Dedifferentiated amniotic fluid mesenchymal stem cell (primary cell): ENCODE data around the gene KRT7.

Experiments
- DNase-seq: peaks from one replicate; pipeline ENCODE4 v3.0.0-alpha.2; 2016; ENCODE audit errors: extremely low spot score

KRT7 gene

GRCh38 chr12:52232674-52233461 is at the start of gene KRT7:
Gene KRT7 (plus strand): TSS chr12:52233243. CDS start chr12:52233297, 54 bp downstream.
- no peak for DNase-seq

GRCh38 chr12:52183544-52183910 is 49.5 kb upstream of the KRT7 start:
- DNase-seq = no peak

DNA sequence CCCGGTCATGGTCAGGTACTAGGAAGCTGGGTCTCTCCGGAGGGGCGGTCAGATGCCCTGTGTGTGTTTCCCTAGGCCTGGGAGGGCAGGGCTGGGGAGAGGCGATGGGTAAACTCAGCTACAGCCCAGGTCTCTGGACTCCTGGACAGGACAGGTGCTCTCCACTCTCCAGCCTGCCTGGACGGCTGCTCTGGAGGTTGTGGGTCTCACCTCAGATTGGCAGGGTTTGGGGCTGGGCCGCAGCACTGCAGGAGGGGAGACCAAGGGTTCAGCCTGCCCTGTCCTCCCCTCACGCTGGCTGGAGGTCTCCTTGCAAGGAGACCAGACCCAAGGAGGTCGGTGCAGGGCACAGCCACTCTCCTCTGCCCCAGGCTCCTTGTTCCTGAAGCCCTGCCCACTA is 49.1 kb upstream of the KRT7 start:
- DNase-seq = no peak

GRCh38 chr12:52184813-52185212 is 48.2 kb upstream of the KRT7 start:
- DNase-seq = no peak

- DNase-seq = no peak
These were observed 47.6 kb upstream of the KRT7 start for GRCh38 chr12:52185400-52185967.

- DNase-seq = peak; percentile 63
These were observed 46.8 kb upstream of the KRT7 start for GRCh38 chr12:52186118-52186840.

GRCh38 chr12:52187206-52187605 is 45.8 kb upstream of the KRT7 start:
- DNase-seq = no peak

- no peak for DNase-seq
These were observed 45.4 kb upstream of the KRT7 start for GRCh38 chr12:52187640-52188039.

DNA sequence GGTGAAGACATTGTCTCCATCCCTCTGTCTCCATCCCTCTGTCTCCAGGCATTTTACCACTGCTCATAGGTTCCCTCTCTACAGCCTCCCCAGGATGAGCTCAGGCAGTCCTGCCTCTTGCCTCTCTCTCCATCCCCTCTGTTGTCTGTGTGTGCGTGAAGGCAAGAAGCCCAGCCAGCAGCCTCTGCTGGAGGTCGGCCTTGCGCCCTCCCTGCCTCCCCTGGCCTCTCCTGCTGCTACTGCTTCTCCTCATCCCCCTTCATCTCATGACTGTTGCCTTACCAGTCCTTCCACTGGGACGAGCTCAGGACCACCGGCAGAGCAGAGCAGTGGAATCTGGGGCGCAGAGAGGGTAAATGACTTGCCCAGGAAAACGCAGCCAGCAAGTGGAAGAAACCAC is 44.4 kb upstream of the KRT7 start:
- DNase-seq = no peak

DNA sequence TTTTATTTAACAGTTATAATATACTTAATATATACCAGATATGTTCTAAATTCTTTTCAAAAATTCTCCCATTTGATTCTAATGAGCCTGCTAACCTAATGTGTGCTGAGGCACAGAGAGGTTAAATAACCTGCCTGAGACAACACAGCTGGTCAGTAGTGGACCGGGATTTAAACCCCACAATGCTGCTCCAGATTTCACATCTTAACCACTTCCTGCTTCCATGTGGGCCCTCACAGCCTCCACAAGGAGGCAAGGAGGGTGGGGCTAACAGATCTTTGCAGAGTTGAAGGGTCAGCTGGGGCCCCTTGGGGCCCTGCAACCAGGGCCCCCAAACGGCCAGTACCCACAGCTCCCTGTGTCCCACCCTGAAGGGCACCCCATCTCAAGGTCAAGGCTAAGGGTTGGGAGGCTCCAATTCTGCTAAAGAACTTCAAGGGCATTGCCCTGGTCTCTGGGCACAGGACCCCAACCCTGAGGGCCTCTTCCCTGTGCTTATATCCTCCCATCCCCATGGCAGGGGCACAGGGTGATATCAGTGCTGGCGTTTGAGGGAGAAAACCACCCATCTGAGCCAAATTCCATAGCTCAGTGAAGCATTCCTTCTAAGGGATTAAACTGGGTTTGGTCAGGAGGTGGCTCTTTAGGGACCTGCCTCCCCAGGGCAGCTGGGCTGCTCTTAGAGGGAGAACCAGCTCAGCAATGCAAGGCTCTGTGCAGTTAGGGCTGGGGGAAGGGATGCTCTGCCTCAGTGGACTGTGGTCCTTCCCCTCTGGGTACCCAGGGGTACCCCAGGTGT is 43.5 kb upstream of the KRT7 start:
- peak; percentile 48 for DNase-seq

GRCh38 chr12:52190860-52191729 is 41.9 kb upstream of the KRT7 start:
- no peak for DNase-seq

DNA sequence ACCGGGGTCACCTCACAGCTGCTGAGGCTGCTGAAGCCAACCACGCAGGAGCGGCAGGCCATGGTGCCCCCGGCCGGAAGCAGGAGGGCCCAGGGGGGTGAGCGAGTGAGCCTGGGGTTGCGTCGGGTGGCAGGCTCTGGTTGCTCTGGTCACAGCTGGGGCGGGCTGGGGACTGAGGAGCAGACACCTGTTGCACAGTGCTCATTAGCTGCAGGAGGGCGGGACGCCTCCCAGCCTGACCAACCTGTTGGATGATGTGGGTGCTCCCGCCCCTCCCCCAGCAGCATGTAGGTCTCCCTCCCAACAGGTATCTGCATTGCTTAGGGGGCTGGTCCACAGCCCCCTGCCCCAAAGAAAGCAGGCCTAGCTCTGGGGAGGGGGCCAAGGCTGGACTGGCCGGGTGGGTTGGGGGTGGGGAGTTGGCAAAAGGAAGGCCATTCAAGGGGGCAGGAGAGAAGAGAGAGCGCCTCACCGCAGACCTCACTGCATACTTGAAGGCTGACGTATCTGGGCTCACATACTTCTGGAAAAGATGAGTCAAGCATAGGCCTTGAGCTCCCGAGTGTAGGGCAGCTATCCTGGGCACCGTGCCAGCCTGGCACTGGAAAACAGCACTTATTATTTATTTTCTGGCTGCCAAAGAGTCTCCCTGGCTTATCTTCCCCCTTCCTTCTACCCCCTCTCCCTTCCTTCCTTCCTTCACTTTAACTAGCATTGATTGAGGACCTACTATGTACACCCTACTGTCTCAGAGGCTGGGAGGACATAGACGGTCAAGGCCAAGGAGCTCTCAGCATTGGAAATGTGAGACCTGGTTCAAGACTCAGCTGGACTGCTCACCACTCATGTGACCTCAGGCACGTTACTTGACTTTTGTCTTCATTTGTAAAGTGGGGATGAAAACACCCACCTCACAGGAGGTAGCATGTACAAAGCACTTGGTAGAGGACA is 40.9 kb upstream of the KRT7 start, which contains the start of gene KRT80:
Gene KRT80 (minus strand): TSS at position 174 of the 951 bp plus-strand sequence. CDS start 112 bp downstream, at position 62.
- peak; percentile 99 for DNase-seq

DNA sequence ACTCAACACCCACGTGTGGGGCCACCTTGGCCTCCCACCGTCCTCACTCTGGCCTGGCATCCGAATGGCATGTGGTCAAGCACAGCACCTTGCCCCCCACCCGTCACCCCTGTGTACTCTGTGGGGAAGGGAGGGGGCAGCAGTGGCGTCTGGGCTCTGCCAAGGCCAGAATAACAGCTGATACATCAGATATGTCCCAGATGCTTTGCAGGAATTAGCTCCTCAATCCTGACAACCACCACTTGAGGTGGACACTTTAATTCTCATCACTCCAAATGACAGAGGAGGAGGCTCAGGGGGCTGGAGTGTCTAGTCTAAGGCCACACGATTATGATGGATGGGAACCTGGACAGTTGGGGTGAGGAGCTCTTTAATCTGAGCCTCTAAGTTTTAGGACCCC is 39.5 kb upstream of the KRT7 start:
- no peak for DNase-seq

DNA sequence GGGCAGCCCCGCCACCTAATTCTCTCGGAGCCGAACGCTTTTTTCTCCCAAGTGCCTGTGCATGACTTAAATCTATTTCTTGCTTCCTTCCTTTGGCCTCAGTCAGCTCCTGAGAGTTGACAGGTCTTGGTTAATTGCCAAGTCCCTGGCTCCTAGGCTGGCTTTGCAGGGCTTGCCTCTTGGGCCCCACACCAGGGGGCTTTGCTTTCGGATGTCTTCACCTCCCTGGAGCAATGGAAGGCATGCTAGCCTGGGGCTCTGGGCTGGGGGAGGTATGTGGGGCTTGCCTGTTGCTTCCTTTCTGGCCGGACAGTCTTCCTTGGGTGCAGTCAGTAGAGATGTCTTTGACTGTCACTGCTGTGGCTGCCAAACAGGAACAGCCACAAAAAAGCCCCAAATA is 39.1 kb upstream of the KRT7 start:
- no peak for DNase-seq

DNA sequence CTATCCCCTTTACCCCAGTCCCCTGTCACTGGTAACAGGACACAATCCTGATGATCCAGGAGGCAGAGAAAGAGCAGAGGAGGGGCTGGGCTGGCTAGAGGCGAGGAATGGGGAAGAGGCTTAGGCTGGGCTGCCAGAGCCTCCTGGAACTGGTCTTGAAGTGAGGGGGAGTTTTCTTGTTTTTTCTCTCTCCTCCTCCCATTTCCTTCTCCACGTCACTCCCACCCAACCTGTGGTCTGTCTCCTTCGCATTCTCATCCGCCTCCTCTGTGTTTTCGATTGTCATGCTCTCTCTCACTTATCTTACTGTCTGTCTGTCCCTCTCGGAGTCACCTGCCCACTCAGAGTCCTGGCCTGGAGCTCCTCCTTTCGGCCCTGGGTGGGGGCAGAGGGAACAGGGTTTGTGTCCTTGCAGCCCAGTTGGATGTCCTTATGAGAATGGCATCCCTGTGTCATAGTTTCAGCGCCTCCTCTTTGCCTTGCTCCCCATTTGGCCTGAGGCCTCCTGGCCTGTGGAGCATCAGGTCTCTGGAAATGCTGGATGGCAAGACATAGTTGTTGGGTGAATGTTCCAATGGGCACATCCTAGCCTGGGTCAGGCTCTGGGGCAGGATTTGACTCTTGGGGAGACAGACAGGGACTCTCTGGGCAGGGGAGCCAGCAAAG is 37.8 kb upstream of the KRT7 start:
- no peak for DNase-seq

GRCh38 chr12:52197371-52198231 is 35.4 kb upstream of the KRT7 start:
- DNase-seq = no peak

DNA sequence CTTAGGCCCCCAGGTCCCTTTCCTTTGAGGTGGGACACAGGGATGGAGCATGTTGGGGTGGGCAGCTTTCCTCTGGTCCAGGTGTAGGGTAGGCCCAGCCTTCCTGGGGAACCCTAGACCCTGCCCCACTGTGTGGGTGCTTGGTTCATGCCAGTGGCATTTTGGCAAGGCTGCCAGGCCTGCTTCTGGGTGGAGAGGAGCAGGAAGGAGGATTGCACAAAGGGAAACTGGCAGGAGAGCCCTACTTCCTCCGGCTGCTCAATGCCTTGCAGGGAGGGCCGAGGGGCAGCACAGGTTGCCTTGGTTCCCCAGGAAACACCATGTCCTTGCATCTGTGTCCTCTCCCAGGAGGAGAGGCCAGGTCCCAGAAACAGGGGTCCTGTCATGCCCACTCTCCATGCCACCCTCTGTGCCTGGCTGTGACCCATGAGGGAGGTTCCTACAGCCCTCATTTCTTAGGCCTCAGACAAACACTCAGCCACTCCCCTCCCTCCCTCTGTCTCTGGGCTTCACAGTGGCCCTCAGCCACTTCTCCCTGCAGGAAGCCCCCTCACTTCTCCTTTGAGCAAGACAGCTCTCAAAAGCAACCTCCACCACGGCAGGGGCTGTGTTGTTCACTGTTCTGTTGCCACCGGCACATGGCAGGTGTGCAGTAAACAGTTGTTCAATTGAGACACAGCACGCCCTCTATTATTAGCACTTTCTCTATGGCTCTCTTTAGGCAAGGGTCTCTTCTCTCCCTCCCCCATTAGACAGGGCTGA is 34.4 kb upstream of the KRT7 start:
- DNase-seq = no peak
